GM20000 (cell line): ENCODE measurements around the gene XPA.

Experiments used
- DNase-seq: peaks from one replicate; pipeline ENCODE4 v3.0.0; 2012; ENCODE audit warnings: low spot score
- TF ChIP-seq, protein P1 (sequence below): IDR thresholded peaks from 2 replicates; pipeline ENCODE4 v1.5.1; 2012; ENCODE audit warnings: mild to moderate bottlenecking, control low read depth; ENCODE audit errors: extremely low read depth, missing control alignments

XPA gene

DNA sequence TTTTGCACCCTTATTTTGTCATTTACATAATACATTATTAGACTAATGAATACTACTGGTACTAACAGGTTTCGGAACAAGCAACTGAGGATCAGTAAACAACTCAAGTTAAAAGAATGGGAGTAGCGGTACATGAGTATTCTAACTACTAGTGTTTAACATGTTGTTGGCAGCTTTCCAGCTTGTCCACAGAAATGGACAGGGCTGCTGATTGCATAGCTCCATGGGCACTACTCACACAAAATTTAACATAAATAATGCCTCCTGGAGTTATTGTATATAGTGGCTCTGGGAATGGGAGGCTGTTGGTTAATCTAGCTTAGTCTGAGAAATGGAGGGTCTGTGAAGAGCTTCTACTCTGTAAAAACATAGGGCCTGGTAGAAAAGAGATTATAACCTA is 56.8 kb downstream of the XPA start:
- no peak for DNase-seq
- TF ChIP-seq, protein P1, sequence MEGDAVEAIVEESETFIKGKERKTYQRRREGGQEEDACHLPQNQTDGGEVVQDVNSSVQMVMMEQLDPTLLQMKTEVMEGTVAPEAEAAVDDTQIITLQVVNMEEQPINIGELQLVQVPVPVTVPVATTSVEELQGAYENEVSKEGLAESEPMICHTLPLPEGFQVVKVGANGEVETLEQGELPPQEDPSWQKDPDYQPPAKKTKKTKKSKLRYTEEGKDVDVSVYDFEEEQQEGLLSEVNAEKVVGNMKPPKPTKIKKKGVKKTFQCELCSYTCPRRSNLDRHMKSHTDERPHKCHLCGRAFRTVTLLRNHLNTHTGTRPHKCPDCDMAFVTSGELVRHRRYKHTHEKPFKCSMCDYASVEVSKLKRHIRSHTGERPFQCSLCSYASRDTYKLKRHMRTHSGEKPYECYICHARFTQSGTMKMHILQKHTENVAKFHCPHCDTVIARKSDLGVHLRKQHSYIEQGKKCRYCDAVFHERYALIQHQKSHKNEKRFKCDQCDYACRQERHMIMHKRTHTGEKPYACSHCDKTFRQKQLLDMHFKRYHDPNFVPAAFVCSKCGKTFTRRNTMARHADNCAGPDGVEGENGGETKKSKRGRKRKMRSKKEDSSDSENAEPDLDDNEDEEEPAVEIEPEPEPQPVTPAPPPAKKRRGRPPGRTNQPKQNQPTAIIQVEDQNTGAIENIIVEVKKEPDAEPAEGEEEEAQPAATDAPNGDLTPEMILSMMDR: no peak

DNA sequence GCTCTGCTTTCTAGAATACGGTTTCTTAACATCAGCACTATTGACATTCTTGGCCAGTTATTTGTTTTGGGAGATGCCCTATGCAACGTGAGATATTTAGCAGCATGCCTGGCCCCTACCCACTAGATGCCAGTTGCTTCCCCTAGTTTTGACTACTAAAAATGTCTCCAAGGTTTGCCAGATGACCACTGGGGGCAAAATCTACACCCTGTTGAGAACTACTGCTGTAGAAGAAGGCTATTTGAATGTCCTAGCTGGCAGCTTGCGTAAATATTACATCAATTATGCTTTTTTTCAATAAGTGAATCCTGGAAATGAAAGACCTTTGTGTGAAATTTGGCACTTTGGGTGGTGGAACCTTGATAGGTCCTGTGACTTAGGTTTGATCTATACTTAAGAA is 58.5 kb downstream of the XPA start:
- TF ChIP-seq, protein P1: no peak
- DNase-seq: no peak

- no peak for DNase-seq
- TF ChIP-seq, protein P1: no peak
Observed at GRCh38 chr9:97636903-97637302, 60.2 kb downstream of the XPA start.

- DNase-seq: no peak
- TF ChIP-seq, protein P1: no peak
Observed at GRCh38 chr9:97635026-97635425, 62.1 kb downstream of the XPA start.

DNA sequence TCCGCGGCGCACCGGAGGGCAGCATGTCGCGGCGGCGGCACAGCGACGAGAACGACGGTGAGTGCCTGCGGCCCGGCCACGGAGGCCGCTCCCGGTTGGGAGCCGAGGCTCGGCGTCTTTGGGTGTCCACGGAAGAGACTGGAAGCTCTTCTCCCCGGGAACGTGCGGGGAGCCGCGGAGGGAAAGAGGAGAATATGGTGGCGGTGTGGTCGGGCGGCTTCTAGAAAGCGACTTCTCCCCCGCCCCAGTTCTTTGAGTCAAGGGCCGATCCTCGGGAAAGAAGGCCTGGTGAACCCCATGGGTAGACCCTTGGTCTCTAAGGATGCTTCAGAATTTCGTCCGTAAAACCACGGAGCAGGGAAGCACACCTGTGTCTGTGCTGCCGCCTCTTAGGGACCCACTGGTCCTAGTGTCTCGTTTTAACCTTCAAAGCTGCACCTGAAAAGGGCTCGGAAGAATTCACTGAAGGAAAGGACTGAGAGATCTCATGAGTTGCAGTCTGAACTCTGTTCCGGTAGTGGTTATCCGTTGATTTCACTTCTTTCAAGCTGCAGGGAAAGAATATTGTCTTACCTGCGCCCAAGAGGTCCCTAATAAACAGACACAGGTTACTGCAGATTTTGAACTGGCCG is 63.2 kb downstream of the XPA start:
- DNase-seq: no peak
- TF ChIP-seq, protein P1: no peak

DNA sequence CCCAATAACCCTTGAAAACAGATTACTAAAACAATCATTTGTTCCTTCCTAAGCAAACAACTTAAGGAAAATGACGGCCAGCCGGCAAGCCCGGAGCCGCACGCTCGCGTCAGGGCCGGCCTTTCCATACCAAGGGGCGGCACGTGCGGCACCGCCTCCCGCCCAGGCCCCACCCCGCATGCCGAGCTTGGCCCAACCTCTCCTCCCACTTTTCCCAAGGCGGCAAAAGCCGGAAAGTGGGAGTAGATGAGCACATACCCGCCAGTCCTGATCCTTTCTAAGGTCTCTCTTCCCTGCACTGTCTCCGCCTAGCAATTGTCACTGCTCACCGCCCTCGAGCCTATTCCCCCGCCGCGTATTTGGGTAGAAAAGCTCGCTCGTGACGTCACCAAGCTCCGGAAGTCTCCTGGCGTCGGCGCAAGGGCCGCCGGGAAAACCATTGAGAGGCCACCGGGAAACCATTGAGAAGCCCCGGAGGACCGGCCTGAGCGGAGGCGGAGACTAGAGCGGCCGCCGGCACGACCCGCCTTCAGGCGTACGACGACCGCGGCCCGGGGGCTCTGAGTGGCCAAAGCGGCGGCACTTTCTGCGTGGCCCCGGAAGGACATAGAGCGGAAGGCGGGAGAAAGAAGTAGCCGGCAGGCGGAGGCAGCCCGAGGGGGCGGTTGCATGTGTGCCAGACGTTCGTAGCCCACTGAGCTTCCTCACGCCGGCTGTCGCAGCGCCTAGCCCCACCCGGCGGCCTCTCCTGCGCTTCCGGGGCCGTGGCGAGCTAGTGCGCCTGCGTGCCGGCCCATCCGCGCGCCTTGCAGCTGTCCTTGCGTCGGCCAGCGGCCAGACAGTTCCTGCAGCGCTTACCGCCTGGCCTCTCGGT is 63.9 kb downstream of the XPA start, which contains the start of the genes NCBP1 and TSTD2:
TSS of gene NCBP1 (plus strand) at position 837 of the 874 bp plus-strand sequence. CDS start 61 bp downstream, outside the sequence.
TSS of gene TSTD2 (minus strand) at position 384 of the 874 bp plus-strand sequence. CDS start 5,806 bp downstream, outside the sequence.
- TF ChIP-seq, protein P1: no peak
- DNase-seq: peak; percentile 94
